CD1c-positive myeloid dendritic cell (primary cell): ENCODE results near the gene SEC11C.
"Not testable (repeated sequence)": the region's sequence is repeated elsewhere in the genome, so short reads cannot be mapped to it uniquely, and the experiment has no call there.

Source experiments
- DNase-seq: peaks from one replicate; pipeline ENCODE4 v3.0.0-alpha.2; 2016; ENCODE audit errors: extremely low spot score

SEC11C gene

GRCh38 chr18:59139615-59140301, at the start of gene SEC11C:
SEC11C (plus strand) TSS chr18:59139884; CDS start chr18:59139949, 65 bp downstream.
- peak; percentile 97 for DNase-seq

- no peak for DNase-seq
These were observed 48.6 kb upstream of the SEC11C start for GRCh38 chr18:59090966-59091603.

GRCh38 chr18:59093668-59094067, 46.0 kb upstream of the SEC11C start:
- no peak for DNase-seq

GRCh38 chr18:59094569-59094968, 45.1 kb upstream of the SEC11C start:
- no peak for DNase-seq

GRCh38 chr18:59096098-59096789, 43.4 kb upstream of the SEC11C start:
- no peak for DNase-seq

- no peak for DNase-seq
These were observed 37.8 kb upstream of the SEC11C start for GRCh38 chr18:59101830-59102414.

- DNase-seq: no peak
These were observed 30.3 kb upstream of the SEC11C start for GRCh38 chr18:59109375-59109774.

- DNase-seq: no peak
These were observed 25.5 kb upstream of the SEC11C start for GRCh38 chr18:59114160-59114559.

GRCh38 chr18:59123588-59124369, 15.9 kb upstream of the SEC11C start:
- no peak for DNase-seq

- DNase-seq: no peak
These were observed 15.3 kb upstream of the SEC11C start for GRCh38 chr18:59124370-59124704.

GRCh38 chr18:59127047-59127446, 12.6 kb upstream of the SEC11C start:
- no peak for DNase-seq

GRCh38 chr18:59129951-59130703, 9.6 kb upstream of the SEC11C start:
- no peak for DNase-seq

GRCh38 chr18:59132810-59133465, 6.7 kb upstream of the SEC11C start:
- DNase-seq: no peak

GRCh38 chr18:59139291-59139614, 431 bp upstream of the SEC11C start:
- DNase-seq: peak; percentile 93

- no peak for DNase-seq
These were observed 710 bp downstream of the SEC11C start for GRCh38 chr18:59140302-59140885.

- no peak for DNase-seq
These were observed 1.8 kb downstream of the SEC11C start for GRCh38 chr18:59141294-59142068.

GRCh38 chr18:59142274-59142673, 2.6 kb downstream of the SEC11C start:
- no peak for DNase-seq

- not testable (repeated sequence) for DNase-seq
These were observed 3.2 kb downstream of the SEC11C start for GRCh38 chr18:59142800-59143416.

- no peak for DNase-seq
These were observed 3.8 kb downstream of the SEC11C start for GRCh38 chr18:59143441-59143840.
